Lower leg skin (tissue), 3 donors: ENCODE measurements around the gene TBC1D24.

ENCODE experiments used
- CTCF ChIP-seq, 3 donors: fragments of 450-650 bp; IDR thresholded peaks; one replicate each; pipeline ENCODE4 v1.5.1; 2016; ENCODE audit warnings: antibody characterized with exemption in 3 of 3, mild to moderate bottlenecking in 3 of 3, moderate library complexity in 2 of 3
- POLR2A ChIP-seq, 2 donors: fragments of 450-650 bp; IDR thresholded peaks; one replicate each; pipeline ENCODE4 v1.6.1; 2016 to 2017; ENCODE audit warnings: antibody characterized with exemption in 2 of 2, mild to moderate bottlenecking in 1 of 2, moderate library complexity in 1 of 2

DNA sequence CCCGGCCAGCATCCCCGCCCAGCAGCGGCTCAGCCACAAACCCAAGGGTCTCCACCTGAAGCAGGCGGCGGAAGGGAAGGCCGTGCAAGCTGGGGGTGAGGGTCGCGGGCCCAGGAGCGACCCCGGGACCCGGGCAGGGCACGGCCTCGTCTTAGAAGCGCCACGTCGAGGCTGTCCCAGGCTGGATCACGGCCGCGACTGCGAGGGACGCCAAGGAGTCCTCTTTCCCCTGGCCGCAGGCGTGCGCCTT is 46.2 kb upstream of the TBC1D24 start:
- TF ChIP-seq POLR2A (IDR thresholded peaks at IDR 0.05) = no peak
- no peak for TF ChIP-seq CTCF (IDR thresholded peaks at IDR 0.05)
